ENCODE measurements around the gene TADA2B.

TADA2B gene, protein sequence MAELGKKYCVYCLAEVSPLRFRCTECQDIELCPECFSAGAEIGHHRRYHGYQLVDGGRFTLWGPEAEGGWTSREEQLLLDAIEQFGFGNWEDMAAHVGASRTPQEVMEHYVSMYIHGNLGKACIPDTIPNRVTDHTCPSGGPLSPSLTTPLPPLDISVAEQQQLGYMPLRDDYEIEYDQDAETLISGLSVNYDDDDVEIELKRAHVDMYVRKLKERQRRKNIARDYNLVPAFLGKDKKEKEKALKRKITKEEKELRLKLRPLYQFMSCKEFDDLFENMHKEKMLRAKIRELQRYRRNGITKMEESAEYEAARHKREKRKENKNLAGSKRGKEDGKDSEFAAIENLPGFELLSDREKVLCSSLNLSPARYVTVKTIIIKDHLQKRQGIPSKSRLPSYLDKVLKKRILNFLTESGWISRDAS

DNA sequence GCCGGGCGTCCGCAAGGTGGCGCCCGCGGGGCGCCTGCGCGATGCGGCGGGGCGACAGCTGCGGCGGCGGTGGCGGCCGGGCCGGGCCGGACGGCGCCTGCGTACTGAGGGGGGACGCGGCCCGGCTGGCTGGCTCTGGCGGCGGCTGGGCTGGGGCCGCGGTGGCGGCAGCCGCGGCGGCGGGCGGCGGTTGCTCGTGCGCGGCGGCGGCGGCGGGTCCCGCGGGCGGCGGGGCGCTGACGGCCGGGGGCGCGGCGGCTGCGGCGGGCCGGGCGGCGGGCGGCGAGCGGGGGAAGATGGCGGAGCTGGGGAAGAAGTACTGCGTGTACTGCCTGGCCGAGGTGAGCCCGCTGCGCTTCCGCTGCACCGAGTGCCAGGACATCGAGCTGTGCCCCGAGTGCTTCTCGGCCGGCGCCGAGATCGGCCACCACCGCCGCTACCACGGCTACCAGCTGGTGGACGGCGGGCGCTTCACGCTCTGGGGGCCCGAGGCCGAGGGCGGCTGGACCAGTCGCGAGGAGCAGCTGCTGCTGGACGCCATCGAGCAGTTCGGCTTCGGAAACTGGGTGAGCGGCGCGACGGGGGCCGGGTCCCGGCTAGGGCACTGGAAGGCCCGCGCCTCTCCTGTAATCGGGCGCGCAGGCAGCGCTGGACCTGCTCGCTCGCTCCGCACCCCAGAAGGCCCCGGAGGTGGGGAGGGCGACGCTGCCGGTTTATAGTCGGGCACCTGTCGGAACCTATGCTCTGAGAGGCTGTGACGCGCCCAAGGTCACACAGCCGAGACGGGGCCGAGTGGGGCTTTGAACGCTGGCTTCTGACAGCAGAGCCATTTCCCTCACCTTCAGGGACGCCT lies at the start of gene TADA2B:
Gene TADA2B, plus strand, starts transcription at position 89 of the 853 bp plus-strand sequence. Its CDS starts 208 bp downstream, at position 297.
- peak; percentile 34 to 60 for DNase-seq

DNA sequence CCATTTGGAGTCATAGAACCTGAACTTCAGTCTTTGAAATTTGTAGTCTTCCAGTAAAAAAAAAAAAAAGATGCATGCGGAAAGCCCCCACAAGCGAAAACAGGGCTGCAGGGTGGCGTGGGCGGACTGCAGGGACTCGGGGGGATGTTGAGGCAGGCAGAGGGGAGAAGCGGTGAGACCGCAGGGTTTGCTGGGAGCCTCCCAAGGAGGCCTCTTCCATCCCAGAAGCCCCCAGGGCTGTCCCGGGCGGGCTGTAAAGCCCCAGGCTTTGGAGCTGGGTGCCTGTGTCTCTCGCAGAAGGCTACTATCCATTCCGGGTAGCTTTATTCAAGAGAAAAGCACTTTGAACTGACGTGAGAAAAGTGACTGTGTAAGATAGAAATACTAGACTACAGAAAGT lies 46.7 kb upstream of the TADA2B start:
- DNase-seq = no peak

DNA sequence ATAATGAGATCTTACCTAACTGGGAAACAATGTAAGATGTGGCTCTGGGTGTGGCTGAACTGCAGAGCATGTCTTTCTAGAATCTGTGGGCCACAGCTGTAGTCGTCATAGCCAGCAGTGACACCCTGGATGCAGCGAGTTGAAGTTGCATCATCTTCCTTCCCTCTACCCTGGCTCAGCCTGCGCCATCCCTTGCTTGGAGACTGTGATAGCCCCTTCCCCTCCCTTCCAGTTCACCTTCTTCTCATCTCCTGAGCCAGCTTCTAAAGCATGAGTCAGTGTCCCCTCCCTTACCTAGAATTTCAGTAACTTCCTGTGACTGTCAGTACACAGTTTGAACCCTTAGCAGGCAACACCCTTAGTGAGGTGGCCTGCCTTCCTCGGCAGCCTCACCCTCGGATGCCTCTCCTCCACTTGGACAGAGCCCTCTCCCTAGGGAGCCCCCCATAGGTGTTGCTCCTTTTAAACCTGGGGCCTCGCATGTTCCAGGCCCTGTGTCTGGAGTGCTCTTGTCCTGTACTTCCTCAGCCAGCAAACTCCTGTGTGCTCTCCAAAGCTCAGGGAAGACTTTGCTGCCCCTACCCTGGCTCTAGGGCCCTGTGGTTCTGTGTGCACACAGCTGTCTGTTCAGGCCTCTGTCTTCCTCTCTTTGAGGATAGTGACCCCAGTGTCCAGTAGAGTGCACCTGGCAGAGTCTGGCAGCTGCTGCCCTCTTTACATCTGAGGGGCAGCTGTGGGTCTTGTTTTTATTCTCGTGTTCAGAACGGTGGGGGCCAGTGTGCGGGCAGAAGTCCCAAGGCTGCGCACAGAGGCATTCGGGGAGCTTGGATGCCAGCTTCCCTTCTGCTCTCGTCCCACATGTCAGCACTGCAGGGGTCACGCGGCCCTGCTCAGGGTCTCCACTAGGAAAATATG lies 43.7 kb upstream of the TADA2B start:
- no peak for DNase-seq

DNA sequence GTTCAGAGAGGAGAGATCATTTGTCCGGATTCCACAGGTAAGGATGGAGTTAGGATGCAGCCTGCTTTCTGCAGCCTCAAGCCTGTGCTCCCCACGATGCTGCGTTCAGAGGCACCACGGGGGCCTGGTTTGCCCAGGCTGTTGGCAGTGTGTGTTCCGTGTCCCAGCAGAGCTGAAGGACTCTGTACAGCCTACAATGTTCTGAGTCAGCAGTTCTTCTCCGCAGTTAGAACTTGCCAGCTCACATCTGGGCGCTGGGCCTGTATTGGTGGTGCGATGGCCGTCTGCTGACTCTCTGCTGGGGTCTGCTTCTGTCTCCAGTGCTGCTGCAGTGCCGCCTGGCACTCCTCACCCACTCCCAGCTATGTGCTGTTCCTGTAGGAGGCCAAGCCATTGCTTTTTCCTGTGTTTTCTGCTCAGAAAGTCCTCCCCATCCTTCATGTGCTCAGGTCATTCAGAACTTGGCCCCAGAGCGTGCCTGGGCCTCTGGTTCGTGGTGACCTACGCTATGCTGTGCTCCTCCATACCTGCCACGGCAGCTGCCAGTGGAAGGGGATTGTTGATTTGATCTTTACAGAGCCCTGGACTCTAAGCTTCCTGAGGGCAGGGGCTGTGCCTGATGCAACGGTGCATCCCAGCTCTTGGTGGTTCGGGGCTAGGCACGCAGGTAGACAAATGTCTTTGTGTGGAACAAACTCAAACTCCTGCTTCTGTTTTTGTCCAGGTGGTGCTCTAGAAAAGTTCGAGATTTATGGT lies 42.6 kb upstream of the TADA2B start:
- DNase-seq = no peak

DNA sequence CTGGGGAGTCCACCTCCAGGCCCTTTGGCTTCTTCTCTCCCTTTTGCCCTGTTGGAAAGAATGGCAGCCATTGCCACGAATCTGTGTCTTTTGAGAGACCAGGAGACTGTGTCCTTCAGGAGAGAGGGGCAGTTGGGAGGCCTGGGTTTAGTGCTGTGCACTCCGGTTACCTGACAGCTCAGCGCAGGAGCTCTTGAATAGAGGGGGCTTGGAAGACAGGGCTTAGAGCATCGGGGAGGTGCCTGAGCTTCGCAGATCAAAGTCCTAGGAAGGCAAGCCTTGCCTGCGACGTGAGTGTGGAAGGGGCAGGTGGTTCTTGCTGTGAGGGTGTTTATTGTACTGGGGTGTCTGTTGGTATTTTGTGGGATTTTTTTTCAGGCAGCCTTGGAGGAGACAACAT lies 41.9 kb upstream of the TADA2B start:
- no peak for DNase-seq

DNA sequence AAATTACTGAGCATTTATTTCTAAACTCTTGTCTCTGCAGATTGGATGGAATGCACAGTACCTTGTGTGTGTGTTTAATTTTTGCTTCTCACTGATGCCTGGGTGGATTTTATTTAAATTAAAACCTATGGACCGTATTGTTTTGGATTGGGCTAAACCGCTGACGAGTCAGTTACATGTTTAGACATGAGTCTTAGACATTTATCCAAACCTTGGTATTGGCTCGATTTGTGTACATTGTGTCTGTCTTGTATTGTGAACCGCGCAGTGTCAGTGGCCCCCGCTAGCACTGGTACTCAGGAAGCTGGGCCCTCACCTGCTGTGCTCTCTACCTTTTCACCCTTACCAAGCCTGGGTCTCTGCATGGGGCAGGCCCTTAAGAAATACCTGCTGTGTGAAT lies 40.8 kb upstream of the TADA2B start:
- no peak for DNase-seq

DNA sequence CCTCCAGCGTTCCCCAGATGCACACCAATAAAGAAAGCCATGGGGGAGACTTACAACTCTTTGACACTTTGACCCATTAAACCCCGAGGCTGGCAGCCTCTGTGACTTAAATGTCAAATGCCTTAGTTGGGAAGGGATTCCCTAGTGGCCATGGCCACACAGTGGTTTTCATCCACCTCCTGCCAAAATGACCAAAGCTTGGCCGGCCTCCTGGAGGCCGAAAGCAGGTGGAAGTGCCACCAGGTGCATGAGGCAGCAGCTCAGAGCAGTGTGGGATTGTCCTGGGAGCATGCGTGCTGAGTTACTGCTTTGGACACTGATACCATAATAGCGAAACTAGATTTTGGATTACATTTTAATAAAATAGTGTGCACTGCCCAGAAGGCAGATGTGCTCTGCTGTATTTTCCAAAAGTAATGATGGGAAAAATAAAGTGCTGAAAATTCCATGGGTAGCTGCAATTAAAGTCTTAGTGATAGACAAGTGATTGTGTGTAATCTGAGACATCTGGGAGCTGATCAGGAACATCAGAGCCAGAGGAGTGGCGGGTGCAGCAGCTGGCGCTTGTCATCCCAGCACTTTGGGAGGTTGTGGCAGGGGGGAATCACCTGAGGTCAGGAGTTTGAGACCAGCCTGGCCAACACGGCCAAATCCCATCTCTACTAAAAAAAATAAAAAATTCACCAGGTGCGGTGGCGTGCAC lies 39.8 kb upstream of the TADA2B start:
- DNase-seq = no peak

DNA sequence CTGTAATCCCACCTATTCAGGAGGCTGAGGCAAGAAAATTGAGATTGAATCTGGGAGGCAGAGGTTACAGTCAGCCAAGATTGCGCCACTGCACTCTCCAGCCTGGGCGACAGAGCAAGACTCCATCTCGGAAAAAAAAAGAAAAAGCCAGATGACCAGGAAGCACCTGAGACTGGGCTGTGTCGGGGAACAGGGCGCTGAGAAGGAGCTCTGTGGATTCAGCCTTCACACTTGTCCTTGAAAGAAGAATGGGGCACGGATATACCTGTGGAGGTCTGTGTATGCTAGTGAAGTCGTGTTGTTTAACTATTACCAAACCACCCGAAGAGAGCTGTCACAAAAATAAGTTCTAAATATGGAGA lies 39.3 kb upstream of the TADA2B start:
- DNase-seq = no peak

DNA sequence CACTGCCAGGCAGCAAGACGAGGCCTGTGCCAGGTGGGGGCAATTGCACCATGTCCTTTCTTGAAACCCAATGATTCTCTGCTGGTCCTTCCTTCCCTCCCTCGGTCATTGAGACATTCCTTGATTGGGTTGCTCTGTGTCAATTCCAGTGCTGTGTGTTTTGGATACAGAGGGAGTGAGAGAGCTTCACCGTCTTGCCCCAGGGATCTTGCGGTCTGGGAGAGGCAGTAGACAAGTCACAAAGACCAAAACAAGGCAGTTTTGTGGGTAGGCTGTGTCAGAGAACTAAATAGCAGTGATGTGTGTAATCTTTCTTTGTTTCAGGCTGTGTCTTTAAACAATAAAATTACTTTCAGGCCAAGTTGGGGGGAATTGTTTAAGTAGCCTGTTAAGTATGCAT lies 38.8 kb upstream of the TADA2B start:
- no peak for DNase-seq

DNA sequence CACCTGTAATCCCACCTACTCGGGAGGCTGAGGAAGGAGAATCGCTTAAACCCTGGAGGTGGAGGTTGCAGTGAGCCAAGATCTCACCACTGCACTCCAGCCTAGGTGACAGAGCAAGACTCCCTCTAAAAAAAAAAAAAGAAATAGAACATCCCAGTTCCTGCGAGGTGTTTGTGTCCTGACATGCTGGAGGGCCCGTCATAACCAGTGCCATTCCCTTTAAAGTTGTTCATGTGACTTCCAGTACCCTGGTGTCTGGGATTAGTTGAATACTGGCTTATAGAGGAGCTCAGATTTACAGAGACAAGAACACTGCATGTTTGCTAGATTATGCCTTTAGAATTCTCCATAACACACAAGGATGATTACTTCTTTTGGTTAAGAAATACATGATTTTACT lies 37.6 kb upstream of the TADA2B start:
- no peak for DNase-seq

DNA sequence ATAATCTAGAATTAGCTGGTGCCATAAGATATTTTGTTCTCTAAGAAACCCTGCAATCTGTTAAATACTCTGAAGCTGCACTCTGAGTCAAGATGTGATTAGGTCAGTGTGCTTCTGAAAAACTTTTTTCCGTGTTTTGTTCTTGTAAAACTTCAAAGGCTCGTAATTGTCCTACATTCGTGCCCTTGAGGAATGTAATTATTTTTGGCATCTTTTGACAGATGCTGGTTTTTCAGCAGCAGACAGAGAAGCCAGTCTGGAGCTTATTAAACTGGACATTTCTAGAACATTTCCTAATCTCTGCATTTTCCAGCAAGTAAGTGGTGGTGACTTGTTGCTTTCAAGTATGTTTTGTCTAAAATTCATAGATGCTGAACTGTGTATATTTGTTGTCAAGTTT lies 36.8 kb upstream of the TADA2B start:
- no peak for DNase-seq

DNA sequence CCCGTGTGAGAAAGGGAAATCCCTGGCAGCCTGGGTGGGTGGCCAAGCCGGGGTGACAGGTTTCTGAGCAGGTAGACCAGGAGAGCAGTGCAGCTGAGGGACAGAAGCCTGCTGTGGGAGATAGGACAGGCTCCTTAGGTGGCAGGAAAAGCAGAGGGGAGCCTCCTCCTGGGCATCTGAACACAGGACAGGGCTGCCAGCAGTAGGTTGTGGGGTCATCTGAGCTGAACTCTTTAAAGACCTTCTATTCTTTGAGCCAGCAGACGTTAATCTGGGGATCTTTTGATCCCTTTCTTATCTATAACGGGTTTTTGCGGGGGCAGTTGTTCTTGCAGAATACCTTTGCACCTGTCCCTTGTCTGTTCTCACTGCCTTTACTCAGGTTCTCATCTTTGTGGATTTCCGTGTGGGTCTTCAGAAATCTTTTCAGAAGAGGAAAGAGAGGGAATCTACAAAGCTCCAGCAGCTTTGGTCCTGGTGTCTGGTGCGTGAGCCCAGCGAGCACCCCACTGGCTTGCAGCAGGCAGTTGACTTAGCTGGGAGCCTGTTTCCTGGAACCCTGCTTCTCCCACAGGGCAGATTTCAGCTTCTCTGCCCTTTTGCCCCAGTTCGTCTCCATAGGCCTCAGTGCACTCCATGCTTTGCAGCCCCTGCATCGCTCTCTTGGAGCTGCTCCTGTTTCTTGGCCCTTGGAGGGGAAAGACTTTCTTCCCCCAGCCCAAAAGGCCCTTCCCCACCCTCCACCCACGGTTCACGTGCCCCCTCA lies 35.8 kb upstream of the TADA2B start:
- DNase-seq = no peak

DNA sequence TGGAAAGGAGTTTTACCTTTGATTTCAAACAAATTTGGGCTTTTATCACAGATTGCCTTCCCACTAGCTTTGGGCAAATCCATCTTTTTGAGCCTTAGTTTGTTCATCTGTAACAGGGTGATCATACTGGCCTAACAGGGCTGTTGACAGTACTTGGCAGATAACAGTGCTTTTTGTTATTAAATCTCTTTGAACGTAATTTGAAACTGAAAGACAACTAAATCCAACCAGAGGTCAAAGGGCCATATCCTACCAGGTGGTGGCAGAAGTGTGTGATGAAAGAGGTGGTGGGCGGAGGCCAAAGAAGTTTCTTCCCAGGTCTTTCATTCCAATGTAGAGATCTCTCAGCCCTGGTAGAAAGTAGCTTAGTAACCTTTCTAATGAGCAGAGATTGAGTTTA lies 35.2 kb upstream of the TADA2B start:
- DNase-seq = no peak

DNA sequence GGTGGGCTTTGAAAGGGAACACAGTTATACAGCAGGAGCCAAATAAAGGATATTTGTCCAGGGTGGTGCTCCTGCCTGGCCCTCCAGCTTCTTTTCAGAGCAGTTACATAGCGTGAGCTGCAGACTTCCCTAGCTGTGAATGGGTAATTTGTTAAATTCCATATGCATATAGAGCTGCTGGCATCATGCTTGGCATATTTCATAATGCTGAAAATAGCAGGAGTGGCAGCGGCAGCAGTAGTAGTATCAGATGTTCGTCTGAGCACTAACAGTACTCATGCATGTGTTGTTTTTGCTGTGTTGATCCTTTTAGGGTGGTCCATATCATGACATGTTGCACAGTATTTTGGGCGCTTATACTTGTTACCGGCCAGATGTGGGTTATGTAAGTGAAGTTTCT lies 33.6 kb upstream of the TADA2B start:
- no peak for DNase-seq

DNA sequence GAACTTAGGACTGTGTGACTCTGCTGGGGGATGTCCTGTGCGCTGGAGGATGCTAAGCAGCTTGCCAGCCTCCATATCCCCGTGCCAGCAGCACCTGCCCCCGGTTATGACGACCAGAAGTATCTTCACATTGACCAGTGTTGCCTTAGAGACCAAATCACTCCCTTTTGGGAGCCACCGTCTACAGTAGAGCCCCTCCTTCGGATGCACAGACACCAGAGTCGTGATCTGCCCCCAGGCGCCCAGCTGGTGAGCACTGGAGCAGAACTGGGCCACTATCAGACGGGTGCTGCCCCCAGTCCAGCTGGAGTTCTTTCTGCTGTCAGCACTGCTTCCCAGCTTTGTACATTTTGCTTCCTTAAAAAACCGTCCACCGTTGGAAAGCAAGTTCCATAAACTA lies 30.0 kb upstream of the TADA2B start:
- no peak for DNase-seq

DNA sequence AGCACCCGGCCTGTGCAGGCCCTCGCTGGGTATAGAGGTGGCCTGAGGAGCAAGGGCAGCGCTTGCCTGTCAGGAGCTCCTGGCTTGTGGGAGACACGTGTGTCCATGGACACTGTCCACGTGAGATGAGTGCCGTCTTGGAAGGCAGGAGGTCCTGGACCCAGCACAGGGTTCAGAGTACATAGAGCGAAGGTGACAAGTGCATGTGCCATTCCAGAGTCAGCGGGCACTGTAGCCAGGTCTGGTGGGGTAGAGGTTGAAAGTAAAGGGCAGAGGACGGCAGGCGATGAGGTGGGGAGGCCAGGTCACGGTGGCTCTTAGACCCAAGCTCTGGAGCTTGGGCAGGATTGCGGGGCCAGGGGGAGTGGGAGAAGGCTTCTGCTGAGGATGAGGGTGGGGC lies 28.4 kb upstream of the TADA2B start:
- no peak for DNase-seq

DNA sequence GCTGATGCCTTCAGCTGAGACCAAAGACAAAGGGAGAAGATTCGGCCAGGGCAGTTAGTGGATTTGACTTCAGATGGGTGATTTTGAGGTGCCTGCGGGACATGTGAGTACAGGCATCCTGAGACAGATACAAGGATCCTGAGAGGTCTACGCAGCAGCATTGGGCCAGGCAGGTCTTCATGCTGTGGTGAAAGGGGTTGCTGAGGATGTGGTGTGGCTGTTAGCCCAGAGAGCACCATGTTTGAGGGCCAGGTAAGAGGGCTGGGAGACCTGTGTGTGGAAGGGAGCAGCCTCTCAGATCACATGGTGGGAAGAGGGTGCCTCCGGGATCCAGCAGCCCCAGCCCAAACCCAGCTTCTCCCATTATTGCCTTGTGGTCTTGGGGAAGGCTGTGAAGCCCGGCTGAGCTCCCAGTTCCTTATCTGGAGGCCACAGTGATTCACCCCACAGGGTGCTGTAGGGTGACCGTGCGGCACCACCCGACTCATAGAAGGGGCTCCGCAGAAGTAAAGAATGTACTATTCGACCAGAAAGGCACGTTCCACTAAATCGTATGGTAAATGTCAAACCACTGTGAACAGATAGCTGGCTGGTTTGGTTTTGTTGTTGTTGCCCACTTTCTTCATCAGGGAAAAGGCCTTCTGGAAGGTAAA lies 27.7 kb upstream of the TADA2B start:
- no peak for DNase-seq

DNA sequence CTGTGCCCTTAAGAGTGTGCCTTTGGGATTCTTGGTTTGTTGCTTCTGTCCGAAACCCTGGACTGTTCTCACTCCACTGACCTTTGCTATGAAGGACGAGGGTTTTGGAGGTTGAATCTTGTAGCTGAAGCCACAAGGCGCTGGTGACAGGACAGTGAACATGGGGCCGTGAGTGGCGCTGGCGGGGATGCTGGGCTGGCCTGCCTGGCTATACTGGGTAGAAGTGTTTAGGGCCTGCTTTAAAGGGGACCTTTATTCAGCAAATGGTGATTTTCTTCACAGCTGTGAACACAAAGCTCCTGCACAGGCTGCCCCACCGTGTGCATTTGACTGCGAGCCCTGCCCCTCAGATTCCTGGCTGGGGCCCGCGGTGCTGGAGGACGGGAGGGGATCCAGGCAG lies 27.1 kb upstream of the TADA2B start:
- no peak for DNase-seq

DNA sequence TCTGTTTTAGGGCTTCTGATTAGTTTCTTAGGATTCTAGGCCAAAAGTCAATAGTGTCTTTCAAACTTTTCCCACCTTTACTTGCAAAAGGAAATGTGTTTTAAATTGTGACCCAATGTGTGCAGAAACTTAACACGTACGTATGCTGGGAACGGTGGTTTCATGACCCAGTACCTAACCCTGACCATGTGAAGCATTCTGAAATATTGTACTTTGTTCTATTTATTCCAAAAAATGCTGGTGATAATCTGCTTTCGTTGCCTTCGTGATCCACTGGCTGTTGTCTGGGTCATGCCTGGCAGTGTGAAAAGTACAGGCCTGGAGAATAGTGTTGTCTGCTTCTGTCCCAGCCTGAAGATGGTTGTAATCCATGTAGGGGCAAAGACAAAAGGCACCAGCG lies 26.7 kb upstream of the TADA2B start:
- DNase-seq = no peak

DNA sequence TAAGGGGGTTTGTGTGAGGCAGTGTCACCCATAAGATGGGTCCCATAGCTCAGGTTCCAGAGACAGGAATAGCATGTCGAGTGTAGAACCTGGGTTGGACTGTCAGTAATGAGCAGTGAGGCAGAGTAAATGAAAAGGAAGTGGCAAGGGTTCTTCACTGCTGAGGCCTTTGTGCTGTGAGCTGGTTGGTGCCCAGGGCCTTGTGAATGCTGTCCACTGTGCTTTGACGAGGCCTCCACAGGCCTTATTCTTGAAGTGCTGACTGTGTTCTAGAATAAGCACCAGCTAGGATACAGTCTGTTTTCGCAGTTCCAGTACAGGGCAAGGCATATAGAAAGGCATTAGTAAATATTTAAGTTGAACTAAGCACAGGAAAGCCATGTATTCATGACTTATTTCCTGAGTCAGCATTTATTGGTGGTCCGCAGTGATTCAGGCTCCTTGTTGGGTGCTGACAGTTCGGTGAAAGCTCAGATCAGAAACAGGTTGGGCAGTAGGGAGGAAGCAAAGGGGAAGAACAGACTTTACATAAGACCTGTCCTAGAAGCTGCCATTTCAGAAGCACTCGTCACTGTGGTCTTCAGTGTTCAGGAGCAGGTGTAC lies 25.6 kb upstream of the TADA2B start:
- no peak for DNase-seq
